Lung (tissue), 12 donors: ENCODE measurements around the gene ACTL8. TPM values are rescaled to one million over a fixed set of nuclear protein-coding genes. Genes with fewer than 3 reads are reported as not detected.

Source experiments
- ATAC-seq: fragments of 200-7000 bp; cut with Tn5 transposase; one replicate; pipeline ENCODE4 v1.9.1; 2020; ENCODE audit warnings: moderate number of reproducible peaks; ENCODE audit not compliant: insufficient read depth, low FRiP score
- DNase-seq, 3 donors: peaks; one replicate each; pipeline ENCODE4 v3.0.0-alpha.2; 2013 to 2017
- H3K27ac ChIP-seq, 2 donors: one replicate each; pipeline ENCODE4 v1.5.1; 2013; ENCODE audit warnings: mild to moderate bottlenecking in 2 of 2, moderate library complexity in 2 of 2, control low read depth in 1 of 2, inconsistent platforms in 1 of 2, low read depth in 1 of 2, low read length in 1 of 2
- H3K27me3 ChIP-seq, 3 donors: one replicate each; pipeline ENCODE4 v1.5.1; 2013; ENCODE audit warnings: low read length in 2 of 3; ENCODE audit not compliant: control insufficient read depth in 3 of 3, insufficient read depth in 3 of 3
- H3K36me3 ChIP-seq, 4 donors: one replicate each; pipeline ENCODE4 v1.5.1; 2013; ENCODE audit warnings: low read length in 4 of 4, mild to moderate bottlenecking in 1 of 4, moderate library complexity in 1 of 4; ENCODE audit not compliant: control insufficient read depth in 4 of 4, insufficient read depth in 4 of 4
- H3K4me1 ChIP-seq, 5 donors: one replicate each; pipeline ENCODE4 v1.5.1; 2013; ENCODE audit warnings: low read length in 5 of 5, mild to moderate bottlenecking in 2 of 5, moderate library complexity in 1 of 5; ENCODE audit not compliant: control insufficient read depth in 5 of 5, insufficient read depth in 5 of 5
- H3K4me3 ChIP-seq: one replicate; pipeline ENCODE4 v1.5.1; 2013; ENCODE audit warnings: mild to moderate bottlenecking, control low read depth, moderate library complexity
- H3K9ac ChIP-seq, 2 donors: one replicate each; pipeline ENCODE4 v1.5.1; 2013; ENCODE audit warnings: low read length in 2 of 2, control low read depth in 1 of 2; ENCODE audit not compliant: insufficient read depth in 1 of 2
- H3K9me3 ChIP-seq, 4 donors: one replicate each; pipeline ENCODE4 v1.5.1; 2013; ENCODE audit warnings: low read length in 3 of 4, mild to moderate bottlenecking in 1 of 4, moderate library complexity in 1 of 4; ENCODE audit not compliant: control insufficient read depth in 4 of 4, insufficient read depth in 3 of 4
- WGBS, 2 donors: extraction: QIAGEN DNeasy Blood & Tissue Kit; methylation state at CpG; one replicate each; pipeline ENCODE4 v1.1.7; 2013; 5-methylcytosine and 5-hydroxymethylcytosine counted together
- polyA plus RNA-seq, 2 donors: library from polyadenylated mRNA; stranded (reverse); fragments of 200-250 nt; gene quantifications; one replicate each; pipeline ENCODE4 v1.2.1, GENCODE V29; 2013
- total RNA-seq, 2 donors: library from RNA; depleted of rRNA in 1 of 2; stranded (reverse); fragments of >200 nt in 1 of 2; gene quantifications; one replicate each; pipeline ENCODE4 v1.2.1, GENCODE V29; 2014 to 2021
- TF ChIP-seq, protein P1 (sequence below): IDR thresholded peaks from 2 replicates; pipeline ENCODE4 v1.5.1; 2012; ENCODE audit warnings: mild to moderate bottlenecking; ENCODE audit errors: control extremely low read depth, extremely low read depth
- donor health status: control.
- donor health status: control.
- donor health status: Bipolar disorder and iron deficiency.
- donor health status: healthy.
- donor health status: DM: yes; HTN: yes; CAD: no.

Gene ACTL8
- total and polyA plus RNA-seq, 4 donors: not detected

- no peak overlapping the region for H3K4me3 ChIP-seq
- no peaks in the 10 kb centered on the region for H3K4me1 ChIP-seq
- DNase-seq (no peak), ATAC-seq (no peak)
- WGBS, 2 donors: 61 to 81% methylated on average over 2 of the region's 2 CpGs
- H3K9me3 ChIP-seq: peaks cover 0 to 2% (median 0%) of the 10 kb centered on the region in 4 donors
- TF ChIP-seq, protein P1, sequence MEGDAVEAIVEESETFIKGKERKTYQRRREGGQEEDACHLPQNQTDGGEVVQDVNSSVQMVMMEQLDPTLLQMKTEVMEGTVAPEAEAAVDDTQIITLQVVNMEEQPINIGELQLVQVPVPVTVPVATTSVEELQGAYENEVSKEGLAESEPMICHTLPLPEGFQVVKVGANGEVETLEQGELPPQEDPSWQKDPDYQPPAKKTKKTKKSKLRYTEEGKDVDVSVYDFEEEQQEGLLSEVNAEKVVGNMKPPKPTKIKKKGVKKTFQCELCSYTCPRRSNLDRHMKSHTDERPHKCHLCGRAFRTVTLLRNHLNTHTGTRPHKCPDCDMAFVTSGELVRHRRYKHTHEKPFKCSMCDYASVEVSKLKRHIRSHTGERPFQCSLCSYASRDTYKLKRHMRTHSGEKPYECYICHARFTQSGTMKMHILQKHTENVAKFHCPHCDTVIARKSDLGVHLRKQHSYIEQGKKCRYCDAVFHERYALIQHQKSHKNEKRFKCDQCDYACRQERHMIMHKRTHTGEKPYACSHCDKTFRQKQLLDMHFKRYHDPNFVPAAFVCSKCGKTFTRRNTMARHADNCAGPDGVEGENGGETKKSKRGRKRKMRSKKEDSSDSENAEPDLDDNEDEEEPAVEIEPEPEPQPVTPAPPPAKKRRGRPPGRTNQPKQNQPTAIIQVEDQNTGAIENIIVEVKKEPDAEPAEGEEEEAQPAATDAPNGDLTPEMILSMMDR: no peak
- H3K27me3 ChIP-seq: peaks cover 0 to 5% (median 0%) of the 10 kb centered on the region in 3 donors
- no peak overlapping the region for H3K27ac ChIP-seq
- no peak overlapping the region for H3K9ac ChIP-seq
- H3K36me3 ChIP-seq: no peaks in the 10 kb centered on the region
Observed at GRCh38 chr1:17841944-17842343, 86.8 kb downstream of the ACTL8 start.

GRCh38 chr1:17842686-17843085 is 87.6 kb downstream of the ACTL8 start:
- Histone ChIP-seq H3K36me3 (no peaks in the 10 kb centered on the region), H3K27ac (no peak overlapping the region), H3K9me3 (peaks cover 0 to 2% (median 0%) of the 10 kb centered on the region in 4 donors), H3K4me3 (no peak overlapping the region), H3K4me1 (no peaks in the 10 kb centered on the region), H3K9ac (no peak overlapping the region), H3K27me3 (peaks cover 0 to 4% (median 0%) of the 10 kb centered on the region in 3 donors)
- TF ChIP-seq, protein P1: no peak
- ATAC-seq: no peak
- DNase-seq: no peak
- 33 to 47% methylated on average over 5 of the region's 5 CpGs for WGBS, 2 donors

DNA sequence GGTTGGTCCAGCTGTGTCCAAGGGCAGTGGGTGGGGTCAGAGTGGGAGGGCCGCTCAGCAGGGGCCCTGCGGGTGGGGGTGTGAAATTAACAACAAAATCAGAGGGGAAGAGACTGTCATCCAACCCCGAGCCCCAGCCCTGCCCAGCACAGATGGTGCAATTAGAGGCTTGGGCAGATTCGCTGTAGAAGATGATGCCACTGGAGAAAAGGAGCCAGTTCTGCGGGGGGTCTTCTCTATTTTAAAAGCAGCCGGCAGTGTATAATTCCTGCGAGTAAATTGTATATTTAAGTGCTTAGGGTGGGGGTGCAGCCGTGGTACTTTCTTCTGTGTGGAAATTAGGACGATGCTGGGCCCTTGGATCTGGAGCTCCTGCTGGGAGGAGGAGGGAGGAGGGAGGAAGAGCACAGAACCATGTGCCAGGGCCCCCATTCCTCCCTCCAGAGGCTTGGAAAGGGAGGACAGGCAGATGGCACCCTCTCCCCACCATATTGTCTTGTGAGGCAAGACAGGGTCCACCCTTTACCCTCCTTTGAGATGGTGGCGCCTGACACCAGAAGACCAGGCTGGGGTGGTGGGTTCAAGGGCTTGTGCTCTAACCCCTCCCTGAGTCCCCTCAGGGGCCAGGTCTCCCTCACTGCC is 89.2 kb downstream of the ACTL8 start:
- no peak overlapping the region for H3K27ac ChIP-seq
- no peaks in the 10 kb centered on the region for H3K36me3 ChIP-seq
- ATAC-seq (no peak), DNase-seq (no peak)
- H3K9me3 ChIP-seq: peaks cover 0 to 3% (median under 1%) of the 10 kb centered on the region in 4 donors
- WGBS, 2 donors: 41 to 48% methylated on average over 10 of the region's 10 CpGs
- H3K4me3 ChIP-seq: no peak overlapping the region
- TF ChIP-seq, protein P1: no peak
- H3K27me3 ChIP-seq: peaks cover 0 to 2% (median 0%) of the 10 kb centered on the region in 3 donors
- H3K4me1 ChIP-seq: no peaks in the 10 kb centered on the region
- no peak overlapping the region for H3K9ac ChIP-seq

DNA sequence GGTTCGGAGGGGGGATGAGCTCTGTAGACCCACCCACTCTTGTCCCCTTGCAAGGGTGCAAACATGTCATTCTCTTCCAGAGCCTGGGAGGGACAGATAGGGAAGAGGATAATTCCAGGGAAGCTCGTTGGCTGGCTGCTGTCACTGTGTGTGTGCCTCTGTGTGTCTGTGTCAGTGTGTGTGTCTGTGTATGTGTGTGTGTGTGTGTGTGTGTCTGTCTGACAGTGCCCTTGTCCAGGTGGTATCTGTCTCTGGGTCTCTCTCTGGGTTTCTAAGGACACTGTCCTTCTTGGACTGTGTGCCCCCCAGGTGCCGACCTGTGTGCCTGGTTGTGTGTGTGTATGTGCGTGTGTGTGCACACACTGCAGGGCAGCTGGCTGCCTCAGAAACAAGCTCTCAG is 90.5 kb downstream of the ACTL8 start:
- peaks cover 0 to 3% (median under 1%) of the 10 kb centered on the region in 4 donors for H3K9me3 ChIP-seq
- no peaks in the 10 kb centered on the region for H3K36me3 ChIP-seq
- ATAC-seq: no peak
- 61 to 63% methylated on average over 4 of the region's 4 CpGs for WGBS, 2 donors
- H3K9ac ChIP-seq: no peak overlapping the region
- H3K27ac ChIP-seq: no peak overlapping the region
- peaks cover 0 to 2% (median 0%) of the 10 kb centered on the region in 3 donors for H3K27me3 ChIP-seq
- H3K4me1 ChIP-seq: no peaks in the 10 kb centered on the region
- no peak for DNase-seq
- H3K4me3 ChIP-seq: no peak overlapping the region
- TF ChIP-seq, protein P1: no peak
